Neural cell (in vitro differentiated cells): ENCODE data around the gene LRBA.

Experiments used
- POLR2AphosphoS5 ChIP-seq: IDR thresholded peaks from 2 replicates; pipeline ENCODE4 v1.6.1; 2012
- TAF1 ChIP-seq: IDR thresholded peaks from 2 replicates; pipeline ENCODE4 v1.6.1; 2012; ENCODE audit warnings: low read depth
- TF ChIP-seq, protein P1 (sequence below): fragments of 450-650 bp; IDR thresholded peaks from 2 replicates; pipeline ENCODE4 v1.5.1; 2014; ENCODE audit warnings: antibody characterized with exemption, mild to moderate bottlenecking, moderate library complexity; ENCODE audit not compliant: poor library complexity, severe bottlenecking

DNA sequence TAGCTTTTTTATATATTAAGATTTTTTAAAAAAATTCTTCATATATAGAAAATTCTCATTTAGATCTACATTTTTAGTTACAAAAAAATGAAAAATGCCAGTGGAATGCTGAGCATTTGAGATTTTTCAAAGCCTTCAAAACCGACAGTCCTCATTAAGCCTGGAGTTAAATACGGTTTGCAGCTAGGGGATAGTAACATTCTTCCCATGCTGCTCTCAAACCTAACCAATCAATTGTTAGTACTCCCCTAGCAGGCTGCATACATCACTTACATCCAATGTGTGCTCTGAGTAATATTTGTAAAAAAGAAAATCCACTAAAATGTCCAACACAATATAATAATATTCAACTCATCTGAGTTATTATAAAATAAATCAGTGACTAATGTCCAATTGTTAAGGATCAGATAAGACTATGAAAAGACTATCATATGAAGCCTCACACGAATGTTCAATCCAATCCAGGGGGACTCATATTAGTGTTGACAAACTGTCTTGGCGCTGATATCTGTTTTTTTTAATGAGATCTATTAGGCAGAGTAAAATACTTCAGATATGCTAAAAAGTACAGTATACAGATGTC is 660.8 kb downstream of the LRBA start:
- TF ChIP-seq POLR2AphosphoS5 (no peak), TAF1 (no peak)
- TF ChIP-seq, protein P1, sequence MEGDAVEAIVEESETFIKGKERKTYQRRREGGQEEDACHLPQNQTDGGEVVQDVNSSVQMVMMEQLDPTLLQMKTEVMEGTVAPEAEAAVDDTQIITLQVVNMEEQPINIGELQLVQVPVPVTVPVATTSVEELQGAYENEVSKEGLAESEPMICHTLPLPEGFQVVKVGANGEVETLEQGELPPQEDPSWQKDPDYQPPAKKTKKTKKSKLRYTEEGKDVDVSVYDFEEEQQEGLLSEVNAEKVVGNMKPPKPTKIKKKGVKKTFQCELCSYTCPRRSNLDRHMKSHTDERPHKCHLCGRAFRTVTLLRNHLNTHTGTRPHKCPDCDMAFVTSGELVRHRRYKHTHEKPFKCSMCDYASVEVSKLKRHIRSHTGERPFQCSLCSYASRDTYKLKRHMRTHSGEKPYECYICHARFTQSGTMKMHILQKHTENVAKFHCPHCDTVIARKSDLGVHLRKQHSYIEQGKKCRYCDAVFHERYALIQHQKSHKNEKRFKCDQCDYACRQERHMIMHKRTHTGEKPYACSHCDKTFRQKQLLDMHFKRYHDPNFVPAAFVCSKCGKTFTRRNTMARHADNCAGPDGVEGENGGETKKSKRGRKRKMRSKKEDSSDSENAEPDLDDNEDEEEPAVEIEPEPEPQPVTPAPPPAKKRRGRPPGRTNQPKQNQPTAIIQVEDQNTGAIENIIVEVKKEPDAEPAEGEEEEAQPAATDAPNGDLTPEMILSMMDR = no peak
